BE2C (cell line): Measurements from ENCODE around the gene UMAD1.
"Not testable (repeated sequence)": the region's sequence is repeated elsewhere in the genome, so short reads cannot be mapped to it uniquely, and the experiment has no call there.

Experiments used
- DNase-seq: peaks from one replicate; pipeline ENCODE4 v3.0.0-alpha.2; 2020
- H3K27me3 ChIP-seq: fragments of 250-450 bp; sonication (Bioruptor Pico); 2 replicates; pipeline ENCODE4 v1.5.1; 2020; ENCODE audit warnings: mild to moderate bottlenecking
- H3K36me3 ChIP-seq: fragments of 250-450 bp; sonication (Bioruptor Pico); 2 replicates; pipeline ENCODE4 v1.5.1; 2020; ENCODE audit warnings: mild to moderate bottlenecking
- H3K4me1 ChIP-seq: fragments of 250-450 bp; sonication (Bioruptor Pico); 2 replicates; pipeline ENCODE4 v1.5.1; 2020
- H3K4me3 ChIP-seq: 2 replicates; pipeline ENCODE4 v1.5.1; 2011; ENCODE audit warnings: low read depth, low read length
- H3K9me3 ChIP-seq: fragments of 250-450 bp; sonication (Bioruptor Pico); 2 replicates; pipeline ENCODE4 v1.5.1; 2020
- TF ChIP-seq, protein P1 (sequence below): IDR thresholded peaks from 2 replicates; pipeline ENCODE4 v1.5.1; 2012; ENCODE audit warnings: mild to moderate bottlenecking, low read depth, low read length

UMAD1 gene

DNA sequence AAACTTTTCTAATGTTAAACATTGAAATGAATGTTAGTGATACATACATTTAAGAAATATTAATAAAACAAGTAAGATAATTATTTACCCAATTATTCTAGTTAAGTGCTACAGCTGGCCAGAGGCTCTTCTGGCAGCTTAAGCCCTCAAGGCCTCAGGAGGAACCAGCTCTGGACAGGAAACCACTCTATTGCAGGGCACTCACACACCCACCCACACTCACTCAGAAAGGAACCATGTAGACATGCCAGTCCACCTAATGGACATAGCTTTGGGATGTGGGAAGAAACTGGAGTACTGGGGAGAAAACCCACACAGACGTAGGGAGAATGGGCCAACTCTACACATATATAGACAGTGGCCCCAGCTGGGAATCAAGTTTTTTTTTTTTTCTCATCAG, 28.2 kb downstream of the UMAD1 start:
- Histone ChIP-seq H3K4me3 (no peak overlapping the region), H3K9me3 (no peaks in the 10 kb centered on the region), H3K4me1 (no peaks in the 10 kb centered on the region; the same call in 1 of the 2 replicates), H3K36me3 (no peaks in the 10 kb centered on the region), H3K27me3 (no peaks in the 10 kb centered on the region; the same call in 1 of the 2 replicates)
- DNase-seq, result no peak
- TF ChIP-seq, protein P1, sequence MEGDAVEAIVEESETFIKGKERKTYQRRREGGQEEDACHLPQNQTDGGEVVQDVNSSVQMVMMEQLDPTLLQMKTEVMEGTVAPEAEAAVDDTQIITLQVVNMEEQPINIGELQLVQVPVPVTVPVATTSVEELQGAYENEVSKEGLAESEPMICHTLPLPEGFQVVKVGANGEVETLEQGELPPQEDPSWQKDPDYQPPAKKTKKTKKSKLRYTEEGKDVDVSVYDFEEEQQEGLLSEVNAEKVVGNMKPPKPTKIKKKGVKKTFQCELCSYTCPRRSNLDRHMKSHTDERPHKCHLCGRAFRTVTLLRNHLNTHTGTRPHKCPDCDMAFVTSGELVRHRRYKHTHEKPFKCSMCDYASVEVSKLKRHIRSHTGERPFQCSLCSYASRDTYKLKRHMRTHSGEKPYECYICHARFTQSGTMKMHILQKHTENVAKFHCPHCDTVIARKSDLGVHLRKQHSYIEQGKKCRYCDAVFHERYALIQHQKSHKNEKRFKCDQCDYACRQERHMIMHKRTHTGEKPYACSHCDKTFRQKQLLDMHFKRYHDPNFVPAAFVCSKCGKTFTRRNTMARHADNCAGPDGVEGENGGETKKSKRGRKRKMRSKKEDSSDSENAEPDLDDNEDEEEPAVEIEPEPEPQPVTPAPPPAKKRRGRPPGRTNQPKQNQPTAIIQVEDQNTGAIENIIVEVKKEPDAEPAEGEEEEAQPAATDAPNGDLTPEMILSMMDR, result no peak

DNA sequence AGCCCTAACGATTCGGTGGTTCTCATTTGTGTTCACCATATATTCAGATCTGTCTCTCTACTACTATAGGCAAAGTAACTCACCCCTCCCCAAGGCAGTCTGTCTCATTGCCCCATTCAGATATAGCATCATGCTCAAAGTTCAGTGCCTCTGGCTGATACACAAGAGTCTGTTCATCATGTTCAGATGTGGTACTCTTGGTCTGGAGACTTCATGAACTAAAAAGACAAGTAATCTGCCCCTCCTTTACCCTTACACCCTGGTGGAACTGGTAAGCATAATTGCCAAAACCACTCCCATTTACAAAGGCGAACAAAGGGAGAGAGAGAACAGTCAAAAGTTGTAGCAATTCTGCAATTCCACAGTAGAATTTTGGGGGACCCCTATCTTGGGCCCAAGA, 29.9 kb downstream of the UMAD1 start:
- no peaks in the 10 kb centered on the region for H3K36me3 ChIP-seq
- no peaks in the 10 kb centered on the region for H3K9me3 ChIP-seq
- H3K4me1 ChIP-seq, result no peaks in the 10 kb centered on the region; the same call in 1 of the 2 replicates
- TF ChIP-seq, protein P1, result no peak
- no peak for DNase-seq
- H3K4me3 ChIP-seq, result no peak overlapping the region
- H3K27me3 ChIP-seq, result no peaks in the 10 kb centered on the region

DNA sequence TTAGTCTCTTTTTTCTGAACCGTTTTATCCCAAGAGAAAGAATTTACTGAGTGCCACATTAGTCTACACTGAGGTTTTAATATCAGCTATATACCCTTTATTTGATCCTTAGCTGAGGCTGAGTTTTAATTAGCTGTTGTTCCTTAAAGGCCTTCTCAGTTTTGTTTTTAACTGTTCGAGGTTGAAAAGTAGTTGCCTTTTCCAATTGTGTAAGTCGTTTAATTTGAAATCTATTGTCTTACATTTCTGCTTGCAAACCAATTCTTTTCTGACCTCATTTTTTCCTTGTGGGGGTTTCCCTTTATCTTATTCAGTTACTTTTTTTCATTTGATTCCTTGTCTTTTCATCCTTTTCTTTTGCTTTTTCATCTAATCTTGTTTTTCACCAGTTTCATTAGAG, 30.8 kb downstream of the UMAD1 start:
- TF ChIP-seq, protein P1, result no peak
- no peaks in the 10 kb centered on the region for H3K9me3 ChIP-seq
- no peaks in the 10 kb centered on the region; the same call in 1 of the 2 replicates for H3K36me3 ChIP-seq
- H3K27me3 ChIP-seq, result no peaks in the 10 kb centered on the region
- H3K4me1 ChIP-seq, result peaks cover 5% of the 10 kb centered on the region; the same call in 1 of the 2 replicates
- no peak overlapping the region for H3K4me3 ChIP-seq
- no peak for DNase-seq

DNA sequence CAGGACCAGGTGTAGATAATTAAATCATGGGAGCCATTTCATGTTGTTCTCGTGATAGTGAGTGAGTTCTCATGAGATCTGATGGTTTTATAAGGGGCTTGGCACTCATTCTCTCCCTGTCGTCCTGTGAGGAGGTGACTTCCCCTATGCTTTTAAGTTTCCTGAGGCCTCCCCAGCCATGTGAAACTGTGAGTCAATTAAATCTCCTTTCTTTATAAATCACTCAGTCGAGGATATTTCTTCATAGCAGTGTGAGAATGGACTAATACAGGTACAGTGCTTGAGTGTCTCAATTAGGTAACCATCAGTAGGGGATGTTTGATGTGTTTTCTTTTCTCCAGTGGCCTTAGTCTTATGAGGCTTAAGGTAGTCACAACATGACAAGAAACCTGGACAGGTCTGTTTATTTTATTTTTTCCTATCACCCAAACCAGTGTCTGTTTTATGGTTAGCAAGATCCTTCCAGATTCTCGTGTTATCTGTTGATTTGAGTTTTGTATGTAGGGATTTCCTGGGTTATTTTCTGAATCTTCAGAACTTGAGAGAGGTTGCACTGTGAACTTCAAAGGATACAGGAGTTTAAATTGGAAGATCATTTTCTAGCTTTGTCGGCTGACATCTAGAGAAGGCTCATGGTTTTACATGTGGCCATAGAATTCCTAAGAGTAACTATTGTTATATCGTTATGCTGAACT, 32.1 kb downstream of the UMAD1 start:
- Histone ChIP-seq H3K9me3 (no peaks in the 10 kb centered on the region), H3K27me3 (no peaks in the 10 kb centered on the region), H3K4me1 (peaks cover 5% of the 10 kb centered on the region; the same call in 1 of the 2 replicates), H3K4me3 (no peak overlapping the region), H3K36me3 (no peaks in the 10 kb centered on the region; the same call in 1 of the 2 replicates)
- DNase-seq, result no peak
- TF ChIP-seq, protein P1, result no peak

DNA sequence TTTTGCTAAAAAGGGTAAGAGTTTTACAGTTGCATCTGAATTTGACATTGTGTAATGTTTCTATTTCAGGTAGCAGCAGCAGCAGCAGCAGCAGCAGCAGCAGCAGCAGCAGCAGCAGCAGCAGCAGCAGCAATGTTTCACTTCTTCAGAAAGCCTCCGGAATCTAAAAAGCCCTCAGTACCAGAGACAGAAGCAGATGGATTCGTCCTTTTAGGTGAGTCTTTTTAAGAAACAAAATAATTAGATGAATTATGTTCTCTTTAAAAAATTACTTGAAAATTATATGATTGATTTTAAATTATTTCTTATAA, 32.6 kb downstream of the UMAD1 start:
- Histone ChIP-seq H3K4me3 (no peak overlapping the region), H3K27me3 (no peaks in the 10 kb centered on the region), H3K9me3 (no peaks in the 10 kb centered on the region), H3K36me3 (no peaks in the 10 kb centered on the region; the same call in 1 of the 2 replicates), H3K4me1 (peaks cover 5% of the 10 kb centered on the region; the same call in 1 of the 2 replicates)
- DNase-seq, result no peak
- TF ChIP-seq, protein P1, result no peak

DNA sequence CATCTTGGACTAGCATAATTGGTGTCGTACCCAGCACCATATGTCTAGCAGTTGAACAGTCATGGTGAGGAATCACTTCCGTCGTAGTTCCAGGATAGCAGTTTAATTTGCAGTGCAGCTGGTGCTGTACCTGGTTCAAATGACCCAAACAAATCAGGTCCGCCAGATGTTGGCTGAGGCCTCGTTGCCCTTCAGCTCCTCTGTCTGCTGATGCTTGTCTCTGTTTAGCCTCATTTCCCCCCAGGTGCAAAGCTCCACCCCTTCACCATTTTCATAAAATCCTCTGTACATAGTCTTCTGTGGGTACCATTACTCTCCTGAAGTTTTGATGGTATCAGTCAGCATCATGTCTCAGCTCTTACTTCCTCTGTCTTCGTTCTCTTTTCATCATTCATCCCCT, 35.1 kb downstream of the UMAD1 start:
- H3K9me3 ChIP-seq, result no peaks in the 10 kb centered on the region
- H3K4me3 ChIP-seq, result no peak overlapping the region
- DNase-seq, result no peak
- peaks cover 5% of the 10 kb centered on the region; the same call in 1 of the 2 replicates for H3K4me1 ChIP-seq
- H3K36me3 ChIP-seq, result no peaks in the 10 kb centered on the region; the same call in 1 of the 2 replicates
- TF ChIP-seq, protein P1, result no peak
- no peaks in the 10 kb centered on the region for H3K27me3 ChIP-seq

DNA sequence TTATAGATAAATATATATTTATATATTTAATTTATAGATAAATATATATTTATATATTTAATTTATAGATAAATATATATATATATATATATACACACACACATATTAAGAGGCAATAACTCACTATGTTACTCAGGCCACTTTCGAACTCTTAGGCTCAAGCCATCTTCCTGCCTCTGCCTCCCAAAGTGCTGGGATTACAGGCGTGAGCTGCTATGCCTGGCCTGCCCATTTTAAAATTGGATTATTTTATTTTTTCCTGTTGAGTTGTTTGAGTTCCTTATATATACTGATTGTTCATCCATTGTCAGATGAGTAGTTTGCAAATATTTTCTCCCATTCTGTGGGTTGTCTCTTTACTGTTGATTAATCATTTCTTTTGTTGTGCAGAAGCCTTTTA, 39.1 kb downstream of the UMAD1 start:
- not testable (repeated sequence) for DNase-seq, H3K4me3 ChIP-seq, H3K27me3 ChIP-seq, H3K36me3 ChIP-seq, H3K9me3 ChIP-seq
- peaks cover 10% of the 10 kb centered on the region for H3K4me1 ChIP-seq
